Activated T-cell treated with anti-CD3 and anti-CD28 coated beads for 4 hours (primary cell): Measurements from ENCODE around the gene BOLL.
"Not testable (repeated sequence)": the region's sequence is repeated elsewhere in the genome, so short reads cannot be mapped to it uniquely, and the experiment has no call there.

ENCODE experiments used
- DNase-seq: peaks from one replicate; pipeline ENCODE4 v3.0.0-alpha.2; 2020

Gene BOLL

DNA sequence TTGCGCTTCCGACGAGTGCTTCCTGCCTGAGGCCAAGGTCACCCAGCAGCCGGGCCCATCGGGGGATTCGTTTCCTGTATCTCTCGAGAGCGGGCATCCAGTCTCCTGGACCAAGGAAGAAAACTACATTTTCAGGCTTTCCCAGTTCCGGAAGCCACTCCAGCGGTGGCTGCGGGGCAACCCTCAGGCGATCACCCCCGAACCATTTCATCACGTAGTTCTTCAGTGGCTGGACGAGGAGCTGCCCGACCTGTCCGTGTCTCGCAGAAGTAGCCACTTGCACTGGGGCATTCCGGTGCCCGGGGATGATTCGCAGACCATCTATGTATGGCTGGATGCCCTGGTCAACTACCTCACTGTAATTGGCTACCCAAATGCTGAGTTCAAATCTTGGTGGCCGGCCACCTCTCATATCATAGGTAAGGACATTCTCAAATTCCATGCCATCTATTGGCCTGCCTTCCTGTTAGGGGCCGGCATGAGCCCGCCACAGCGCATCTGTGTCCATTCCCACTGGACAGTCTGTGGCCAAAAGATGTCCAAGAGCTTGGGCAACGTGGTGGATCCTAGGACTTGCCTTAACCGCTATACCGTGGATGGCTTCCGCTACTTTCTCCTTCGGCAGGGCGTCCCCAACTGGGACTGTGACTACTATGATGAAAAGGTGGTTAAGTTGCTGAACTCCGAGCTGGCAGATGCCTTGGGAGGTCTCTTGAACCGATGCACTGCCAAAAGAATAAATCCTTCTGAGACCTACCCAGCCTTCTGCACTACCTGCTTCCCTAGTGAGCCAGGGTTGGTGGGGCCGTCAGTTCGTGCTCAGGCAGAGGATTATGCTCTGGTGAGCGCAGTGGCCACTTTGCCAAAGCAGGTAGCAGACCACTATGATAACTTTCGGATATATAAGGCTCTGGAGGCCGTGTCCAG is 78.9 kb downstream of the BOLL start:
- DNase-seq = no peak

DNA sequence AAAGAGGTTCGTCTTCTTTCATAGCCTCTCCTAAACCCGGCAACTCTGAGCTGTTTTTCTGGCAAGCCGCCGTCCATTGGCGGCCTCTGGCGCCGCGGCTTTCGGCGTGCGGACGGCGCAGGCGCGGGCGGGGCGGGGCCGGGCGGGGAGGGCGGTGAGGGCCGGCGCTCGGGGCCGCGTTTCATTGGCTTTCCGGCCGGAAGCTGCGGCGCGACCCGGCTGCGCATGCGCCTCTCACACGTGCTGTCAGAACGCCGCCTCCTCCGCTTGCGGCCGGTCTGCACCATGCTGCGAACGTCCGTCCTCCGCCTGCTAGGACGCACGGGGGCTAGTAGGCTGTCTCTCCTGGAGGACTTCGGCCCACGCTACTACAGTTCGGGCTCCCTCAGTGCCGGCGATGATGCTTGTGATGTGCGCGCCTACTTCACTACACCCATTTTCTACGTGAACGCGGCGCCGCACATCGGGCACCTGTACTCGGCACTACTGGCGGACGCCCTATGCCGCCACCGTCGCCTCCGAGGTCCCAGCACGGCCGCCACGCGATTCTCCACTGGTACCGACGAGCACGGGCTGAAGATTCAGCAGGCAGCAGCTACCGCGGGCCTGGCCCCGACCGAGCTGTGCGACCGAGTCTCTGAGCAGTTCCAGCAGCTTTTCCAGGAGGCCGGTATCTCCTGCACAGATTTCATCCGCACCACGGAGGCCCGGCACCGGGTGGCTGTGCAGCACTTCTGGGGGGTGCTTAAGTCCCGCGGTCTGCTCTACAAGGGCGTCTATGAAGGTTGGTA is 79.8 kb downstream of the BOLL start, which contains the start of gene MARS2:
Gene MARS2, plus strand, starts transcription at position 249 of the 791 bp plus-strand sequence. Its CDS starts 37 bp downstream, at position 286.
- DNase-seq = peak; percentile 85

DNA sequence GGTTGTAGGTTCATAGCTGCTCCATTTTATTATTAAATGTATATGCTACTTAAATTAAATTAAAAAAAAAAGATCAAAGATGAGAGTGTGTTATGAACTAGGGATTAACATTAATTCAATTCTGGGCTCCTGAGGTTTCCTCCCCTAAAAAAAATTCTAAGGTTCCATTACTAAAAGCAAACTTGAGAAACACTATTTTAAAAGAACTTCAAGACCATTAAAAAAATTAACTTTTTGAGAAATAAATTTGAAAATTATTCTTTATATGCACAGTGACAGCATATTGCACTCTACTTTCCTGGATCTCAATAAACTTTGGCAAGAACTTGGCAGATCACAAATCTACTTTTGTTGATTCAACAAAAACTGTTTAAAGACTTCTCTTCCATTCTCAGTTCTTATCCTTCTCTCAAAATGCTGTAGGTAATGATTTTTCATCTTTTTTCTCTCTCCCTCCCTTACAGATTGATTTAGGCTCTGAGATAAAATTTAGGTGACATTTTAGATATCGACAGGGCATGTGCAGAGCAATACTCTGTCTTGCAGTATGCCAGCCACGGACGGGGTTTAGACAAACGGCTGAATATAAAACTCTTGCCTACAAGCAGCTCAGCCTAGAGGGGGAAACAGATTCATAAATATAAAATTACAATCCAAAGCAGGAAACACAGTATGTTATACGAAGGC is 80.5 kb downstream of the BOLL start:
- no peak for DNase-seq

DNA sequence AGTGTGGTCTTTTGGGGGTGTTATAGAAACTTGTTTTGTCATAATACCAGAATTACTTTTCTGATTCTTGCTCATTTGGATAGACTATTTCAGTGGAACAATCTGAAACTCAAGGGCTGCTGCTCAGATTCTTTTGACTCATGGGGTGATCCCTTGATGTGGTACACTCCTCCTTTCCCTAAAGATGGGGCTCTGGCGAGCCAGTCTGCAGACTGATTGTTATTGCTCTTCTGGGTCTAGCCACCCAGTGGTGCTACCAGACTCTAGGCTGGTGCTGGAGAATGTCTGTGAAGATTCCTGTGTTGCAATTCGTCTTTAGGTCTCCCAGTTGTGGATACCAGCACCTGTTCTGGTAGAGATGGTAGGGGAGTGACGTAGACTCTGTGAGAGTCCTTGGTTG is 84.2 kb downstream of the BOLL start:
- no peak for DNase-seq

DNA sequence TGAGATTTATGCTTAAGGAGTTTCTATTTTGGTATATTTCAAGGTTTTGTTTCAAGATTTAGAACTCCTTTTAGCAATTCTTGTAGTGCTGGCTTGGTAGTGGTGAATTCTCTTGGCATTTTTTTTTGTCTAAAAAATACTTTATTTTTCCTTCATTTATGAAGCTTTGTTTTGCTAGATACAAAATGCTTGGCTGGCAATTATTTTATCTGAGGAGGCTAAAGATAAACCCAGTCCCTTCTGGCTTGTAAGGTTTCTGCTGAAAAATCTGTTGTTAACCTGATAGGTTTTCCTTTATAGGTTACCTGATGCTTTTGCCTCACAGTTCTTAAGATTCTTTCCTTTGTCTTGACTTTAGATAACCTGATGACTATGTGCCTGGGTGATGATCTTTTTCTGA is 85.4 kb downstream of the BOLL start:
- DNase-seq = not testable (repeated sequence)

DNA sequence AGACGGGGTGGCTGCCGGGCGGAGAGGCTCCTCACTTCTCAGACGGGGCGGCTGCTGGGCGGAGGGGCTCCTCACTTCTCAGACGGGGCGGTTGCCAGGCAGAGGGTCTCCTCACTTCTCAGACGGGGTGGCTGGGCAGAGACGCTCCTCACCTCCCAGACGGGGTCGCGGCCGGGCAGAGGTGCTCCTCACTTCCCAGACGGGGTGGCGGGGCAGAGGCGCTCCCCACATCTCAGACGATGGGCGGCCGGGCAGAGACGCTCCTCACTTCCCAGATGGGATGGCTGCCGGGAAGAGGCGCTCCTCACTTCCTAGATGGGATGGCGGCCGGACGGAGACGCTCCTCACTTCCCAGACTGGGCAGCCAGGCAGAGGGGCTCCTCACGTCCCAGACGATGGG is 88.5 kb downstream of the BOLL start:
- not testable (repeated sequence) for DNase-seq

DNA sequence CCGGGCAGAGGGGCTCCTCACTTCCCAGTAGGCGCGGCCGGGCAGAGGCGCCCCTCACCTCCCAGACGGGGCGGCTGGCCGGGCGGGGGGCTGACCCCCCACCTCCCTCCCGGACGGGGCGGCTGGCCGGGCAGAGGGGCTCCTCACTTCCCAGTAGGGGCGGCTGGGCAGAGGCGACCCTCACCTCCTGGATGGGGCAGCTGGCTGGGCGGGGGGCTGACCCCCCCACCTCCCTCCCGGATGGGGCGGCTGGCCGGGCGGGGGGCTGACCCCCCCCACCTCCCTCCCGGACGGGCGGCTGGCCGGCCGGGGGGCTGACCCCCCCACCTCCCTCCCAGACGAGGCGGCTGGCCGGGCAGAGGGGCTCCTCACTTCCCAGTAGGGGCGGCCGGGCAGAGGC is 89.1 kb downstream of the BOLL start:
- DNase-seq = not testable (repeated sequence)

DNA sequence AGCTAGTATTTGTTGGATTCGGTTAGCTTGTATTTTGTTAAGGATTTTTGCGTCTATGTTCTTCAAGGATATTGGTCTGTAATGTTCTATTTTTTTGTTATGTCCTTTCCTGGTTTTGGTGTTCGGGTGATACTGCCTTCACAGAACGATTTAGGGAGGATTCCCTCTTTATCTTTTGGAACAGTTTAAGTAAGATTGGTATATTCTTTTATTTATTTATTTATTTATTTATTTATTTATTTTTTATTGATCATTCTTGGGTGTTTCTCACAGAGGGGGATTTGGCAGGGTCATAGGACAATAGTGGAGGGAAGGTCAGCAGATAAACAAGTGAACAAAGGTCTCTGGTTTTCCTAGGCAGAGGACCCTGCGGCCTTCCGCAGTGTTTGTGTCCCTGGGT is 89.9 kb downstream of the BOLL start:
- not testable (repeated sequence) for DNase-seq

DNA sequence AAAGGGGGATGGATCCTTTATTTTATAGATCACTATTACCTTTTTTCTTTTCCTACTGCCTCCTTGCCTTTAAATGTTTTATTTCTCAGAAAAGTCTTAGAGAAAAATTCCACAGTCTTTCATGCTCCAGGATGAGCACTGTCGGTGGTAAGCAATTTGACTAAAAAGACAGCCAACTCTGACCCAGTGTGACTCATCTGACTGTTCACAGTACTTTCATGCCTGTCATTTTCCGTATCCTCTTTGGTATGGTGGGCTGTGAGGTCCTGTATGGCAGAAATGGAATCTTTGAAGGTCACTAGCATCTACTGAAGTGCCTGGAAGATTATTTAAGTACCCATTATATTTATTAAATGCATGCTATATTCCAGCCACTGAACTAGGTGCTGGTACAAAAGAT is 107.6 kb downstream of the BOLL start:
- no peak for DNase-seq

DNA sequence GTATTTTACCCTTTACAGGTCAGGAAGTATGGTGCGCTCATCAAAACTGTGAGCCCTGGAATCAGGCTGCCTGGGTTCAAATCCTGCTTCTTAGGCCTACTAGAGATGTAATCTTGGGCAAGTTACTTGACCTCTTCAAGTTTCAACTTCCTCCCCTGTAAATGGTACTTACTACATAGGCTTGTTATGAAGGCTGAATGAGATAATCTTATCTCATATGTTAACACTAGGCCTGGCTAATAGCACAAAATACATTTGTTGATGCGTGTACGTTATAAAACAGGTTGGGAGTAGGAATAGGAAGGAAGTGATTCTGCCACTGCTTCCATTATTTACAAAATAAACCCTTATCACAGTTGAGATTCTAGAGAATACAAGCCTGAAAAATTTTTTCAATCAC is 108.1 kb downstream of the BOLL start:
- no peak for DNase-seq
